ENCODE results near the gene FNDC3A.
"Not testable (repeated sequence)": the region's sequence is repeated elsewhere in the genome, so short reads cannot be mapped to it uniquely, and the experiment has no call there.

FNDC3A gene

DNA sequence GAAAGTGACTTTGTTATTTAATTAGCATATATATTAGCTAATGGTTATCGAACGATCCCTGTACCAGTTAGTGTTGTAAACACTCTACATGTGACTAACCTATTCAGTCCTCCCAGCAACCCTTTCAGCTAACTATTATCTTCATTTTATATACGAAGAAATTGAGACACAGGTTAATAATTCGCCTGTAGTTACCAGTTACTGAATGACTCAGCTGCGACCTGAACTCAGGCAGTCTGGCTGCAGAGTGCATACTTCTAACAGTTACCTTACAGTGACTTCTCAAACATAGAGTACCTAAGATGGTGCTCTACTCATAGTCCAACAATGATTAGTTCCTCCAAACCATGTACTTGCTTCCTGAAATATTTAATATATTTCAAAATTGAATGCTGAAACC, 117.7 kb downstream of the FNDC3A start:
- DNase-seq (ENCODE audit: low read depth, low spot score): no peak

DNA sequence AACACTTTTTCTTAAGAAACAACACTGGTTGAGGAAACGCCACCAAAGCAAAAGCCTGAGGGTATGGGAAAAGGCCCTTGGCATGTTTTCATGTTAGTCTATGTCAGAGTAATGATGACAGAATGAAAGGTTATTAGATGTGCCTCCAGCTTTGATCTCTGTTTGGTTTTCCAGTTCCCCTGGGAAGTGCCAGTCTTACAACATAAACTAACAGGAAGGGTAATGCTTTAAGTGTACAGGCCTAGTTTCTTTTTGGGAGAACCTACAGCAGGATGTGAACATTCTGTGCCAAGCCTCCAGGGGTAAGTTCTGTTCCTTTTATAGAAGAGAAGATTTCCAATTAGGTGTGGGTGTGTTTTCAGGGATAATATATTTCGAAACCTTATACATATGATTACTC, 121.7 kb downstream of the FNDC3A start:
- peak; percentile 12 for DNase-seq (ENCODE audit: low read depth, low spot score)

DNA sequence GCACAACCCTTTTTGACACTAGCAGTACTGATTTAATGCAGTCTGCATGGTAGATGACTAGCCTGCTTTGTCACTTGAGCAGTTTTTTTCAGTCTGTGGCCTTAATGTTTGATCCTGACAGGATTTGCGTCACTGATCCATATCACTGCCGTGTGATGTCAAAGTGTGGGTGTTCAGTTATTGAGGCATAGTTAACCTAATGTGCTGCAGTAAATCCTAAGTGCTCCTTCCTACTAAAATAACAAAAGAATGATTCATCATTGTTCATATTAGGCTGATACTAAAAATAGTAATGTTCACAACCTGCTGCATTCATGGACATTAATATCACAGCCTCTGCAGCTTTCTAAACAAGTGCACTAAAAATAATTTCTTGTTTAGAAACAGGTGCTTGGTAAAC, 122.5 kb downstream of the FNDC3A start:
- DNase-seq (ENCODE audit: low read depth, low spot score): peak; percentile 73

DNA sequence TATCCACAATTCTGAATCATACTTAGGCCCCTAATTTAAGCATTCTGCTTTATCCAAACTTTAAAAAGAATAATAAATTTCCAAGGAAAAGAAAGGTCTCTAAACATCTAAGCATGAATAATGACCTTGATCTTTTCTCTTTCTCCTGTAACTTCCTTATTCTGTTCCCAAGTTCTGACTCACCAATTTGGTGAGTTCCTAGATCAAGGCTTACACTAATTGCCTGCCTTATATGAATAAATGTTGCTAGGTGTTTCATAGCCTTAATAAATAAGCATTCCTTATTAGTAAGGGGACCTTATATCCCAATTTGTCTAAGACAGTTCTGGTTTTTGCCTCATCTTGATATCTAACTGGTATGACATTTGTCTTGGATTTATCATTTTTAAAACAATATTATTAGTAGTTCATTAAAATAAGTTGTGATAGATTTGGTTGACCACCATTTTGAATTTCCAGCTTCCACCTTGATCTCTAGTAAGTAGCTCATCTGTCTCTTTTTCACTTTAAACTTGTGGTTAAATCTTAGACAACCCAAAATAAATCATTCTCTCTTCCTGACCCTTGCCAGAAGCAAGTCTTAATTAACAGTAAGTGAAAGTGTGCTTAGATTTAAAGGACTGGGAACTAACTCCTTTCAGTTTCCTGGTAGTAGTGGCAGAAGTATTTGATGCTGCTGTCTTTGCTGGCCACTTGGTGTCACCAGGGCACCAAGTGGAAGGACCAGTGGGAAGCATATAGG, 123.2 kb downstream of the FNDC3A start:
- peak; percentile 36 for DNase-seq (ENCODE audit: low read depth, low spot score)

DNA sequence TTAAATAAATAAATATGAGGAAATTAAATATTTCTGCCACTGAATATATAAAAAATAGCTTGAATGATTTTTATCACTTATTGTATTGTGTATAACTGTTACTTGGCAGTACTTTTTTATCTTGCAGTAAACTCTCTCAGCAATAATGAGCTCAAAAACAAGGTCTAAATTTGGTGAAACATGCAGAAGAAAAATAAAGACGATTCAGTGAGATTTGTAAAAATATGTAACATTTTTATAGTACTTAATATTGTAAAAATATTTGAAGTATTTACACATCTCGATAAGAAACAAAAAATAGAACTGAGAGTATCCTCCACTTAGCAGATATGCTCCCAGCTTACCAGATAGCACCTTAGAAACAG, 123.8 kb downstream of the FNDC3A start:
- DNase-seq (ENCODE audit: low read depth, low spot score): no peak

DNA sequence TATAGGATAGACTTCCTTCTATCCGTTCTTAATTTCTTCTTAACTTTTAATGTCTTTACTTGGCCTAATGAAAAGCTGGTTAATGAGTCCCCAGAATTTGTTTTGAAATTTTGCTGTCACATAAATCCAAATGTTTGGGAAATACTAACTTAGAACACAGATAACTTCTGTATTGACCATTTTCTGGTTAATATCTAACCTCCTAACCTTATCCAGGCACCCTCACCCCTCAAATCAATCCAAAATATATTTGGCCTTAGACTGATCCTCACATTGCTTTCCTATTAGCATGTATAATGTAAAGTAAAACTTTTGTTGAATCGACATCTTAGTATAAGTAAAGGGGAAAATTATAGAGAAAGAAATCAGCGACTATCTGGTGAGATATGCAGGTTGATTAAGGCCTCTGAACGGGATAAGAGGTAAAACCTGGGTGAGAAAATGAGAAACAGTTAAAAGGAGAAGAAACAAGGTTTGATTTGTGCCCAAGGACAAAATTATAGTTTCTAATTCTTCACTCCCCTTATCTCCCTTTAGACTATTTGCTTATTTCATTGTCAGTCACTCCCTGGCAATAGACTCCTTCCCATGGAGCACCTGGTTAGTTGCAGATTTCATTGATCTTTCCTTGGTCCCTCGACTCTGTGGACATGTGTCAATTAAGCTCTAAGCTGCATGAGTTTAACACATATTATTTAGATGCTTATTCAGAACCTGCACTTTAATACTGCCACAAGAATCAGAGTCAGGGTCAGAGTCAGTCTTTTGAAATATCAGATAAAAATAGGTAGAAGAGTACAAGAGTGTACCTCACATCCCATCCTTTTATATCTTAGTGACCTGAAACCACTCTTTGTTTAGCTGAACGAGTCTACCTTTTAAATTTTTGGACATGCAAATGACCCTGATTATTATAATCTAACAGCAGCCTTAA, 125.2 kb downstream of the FNDC3A start:
- DNase-seq (ENCODE audit: low read depth, low spot score): no peak

DNA sequence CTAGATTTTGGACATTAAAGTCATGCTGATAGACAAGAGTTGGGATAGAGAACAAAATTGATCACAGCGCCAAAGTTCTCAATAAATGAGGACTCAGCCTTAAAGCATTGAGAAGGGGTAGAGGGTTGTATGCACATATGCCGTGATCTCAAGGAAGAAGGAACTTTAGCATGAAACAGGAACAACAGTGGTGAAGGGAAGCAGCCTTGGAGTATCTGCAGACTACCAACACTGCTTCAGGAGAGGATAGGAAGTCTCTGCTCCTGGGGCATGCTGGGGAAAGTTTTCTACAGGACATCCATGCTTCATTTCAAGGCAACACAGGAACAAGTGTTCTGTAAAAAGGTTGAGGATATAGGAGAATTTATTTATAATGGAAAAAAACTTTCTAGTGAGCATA, 132.5 kb downstream of the FNDC3A start:
- DNase-seq (ENCODE audit: low read depth, low spot score): no peak

DNA sequence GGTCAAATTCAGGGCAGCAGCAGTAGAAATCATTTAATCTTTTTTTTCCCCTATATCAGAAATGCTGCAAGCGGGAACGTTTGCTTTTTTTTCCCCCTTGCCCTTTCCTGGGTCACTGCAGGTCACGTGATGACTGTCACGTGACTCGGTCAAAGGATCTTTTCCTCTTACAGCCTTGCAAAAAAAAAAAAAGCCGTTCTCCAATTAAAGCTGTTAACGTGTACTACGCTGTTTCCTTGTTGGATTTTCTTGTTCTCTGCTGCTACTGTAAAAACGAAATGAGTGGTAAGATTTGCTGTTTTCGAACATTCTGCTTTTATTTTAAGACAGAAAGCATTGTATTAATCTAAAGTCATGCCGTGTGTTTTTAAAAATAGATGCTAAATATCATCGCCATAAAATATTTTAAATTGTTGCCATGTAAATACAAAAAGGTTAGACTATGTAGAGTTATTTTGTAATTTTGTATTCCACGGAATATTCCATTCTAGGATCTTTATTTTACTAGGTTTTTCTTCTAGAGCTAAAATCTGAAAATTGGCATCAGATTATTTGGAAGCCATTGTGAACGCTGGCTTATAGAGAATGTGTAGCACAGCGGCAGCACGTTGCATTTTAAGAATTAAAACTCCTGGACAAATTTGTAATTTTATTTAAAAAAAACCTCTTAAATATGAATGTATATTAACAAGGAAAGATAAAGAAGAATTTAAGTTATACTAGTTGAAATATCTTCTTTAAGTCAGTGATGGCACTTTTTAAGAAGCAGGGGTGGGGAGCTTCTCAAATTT, 134.6 kb downstream of the FNDC3A start:
- DNase-seq (ENCODE audit: low read depth, low spot score): peak; percentile 93

DNA sequence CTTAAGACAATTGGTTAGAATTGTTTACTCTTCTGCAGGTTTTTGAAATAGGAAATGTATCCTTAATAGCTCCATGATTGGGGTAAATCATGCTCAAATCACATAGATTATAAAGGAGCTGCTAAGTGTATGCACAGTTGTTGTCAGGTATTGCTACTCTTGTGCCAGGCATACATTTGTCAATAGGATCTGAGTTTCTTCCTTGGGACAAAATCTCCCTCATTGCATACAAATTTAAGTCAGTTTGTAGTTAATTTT, 135.1 kb downstream of the FNDC3A start:
- DNase-seq (ENCODE audit: low read depth, low spot score): peak; percentile 13

DNA sequence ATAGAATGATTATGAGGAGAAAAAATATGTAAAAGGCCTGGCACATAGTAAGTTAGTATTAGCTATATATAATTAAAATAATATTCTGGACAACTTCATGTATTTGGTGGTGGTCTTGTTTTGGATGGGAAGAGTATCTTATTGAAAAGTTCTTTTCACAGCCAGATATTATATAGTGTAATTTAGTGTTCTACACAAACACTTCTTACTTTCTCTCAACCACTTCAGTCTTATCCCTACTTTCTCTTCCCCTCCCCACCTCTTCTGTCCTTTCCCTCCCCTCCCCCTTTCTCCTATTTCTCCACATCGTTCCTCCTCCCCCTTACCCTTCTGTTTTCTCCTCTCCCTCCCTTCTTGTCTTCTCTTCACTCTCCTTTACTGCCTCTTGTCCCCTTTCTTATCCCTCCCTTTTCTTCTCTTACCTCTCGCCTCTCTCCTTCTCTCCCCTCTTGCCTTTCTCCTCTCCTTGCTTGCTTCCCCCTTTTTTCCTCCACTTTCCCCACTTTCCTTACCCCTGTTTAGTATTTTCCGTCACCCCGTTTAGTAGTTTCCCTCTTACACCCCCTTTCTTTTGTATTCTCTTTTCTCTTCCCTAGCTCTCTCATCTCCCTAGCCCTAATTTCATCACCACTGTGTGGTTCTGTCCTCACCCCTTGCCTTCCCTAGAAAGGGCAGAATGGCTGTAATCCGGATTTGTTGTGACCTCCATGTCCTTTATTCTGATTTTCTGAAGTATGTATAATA, 137.2 kb downstream of the FNDC3A start:
- DNase-seq (ENCODE audit: low read depth, low spot score): peak; percentile 41

DNA sequence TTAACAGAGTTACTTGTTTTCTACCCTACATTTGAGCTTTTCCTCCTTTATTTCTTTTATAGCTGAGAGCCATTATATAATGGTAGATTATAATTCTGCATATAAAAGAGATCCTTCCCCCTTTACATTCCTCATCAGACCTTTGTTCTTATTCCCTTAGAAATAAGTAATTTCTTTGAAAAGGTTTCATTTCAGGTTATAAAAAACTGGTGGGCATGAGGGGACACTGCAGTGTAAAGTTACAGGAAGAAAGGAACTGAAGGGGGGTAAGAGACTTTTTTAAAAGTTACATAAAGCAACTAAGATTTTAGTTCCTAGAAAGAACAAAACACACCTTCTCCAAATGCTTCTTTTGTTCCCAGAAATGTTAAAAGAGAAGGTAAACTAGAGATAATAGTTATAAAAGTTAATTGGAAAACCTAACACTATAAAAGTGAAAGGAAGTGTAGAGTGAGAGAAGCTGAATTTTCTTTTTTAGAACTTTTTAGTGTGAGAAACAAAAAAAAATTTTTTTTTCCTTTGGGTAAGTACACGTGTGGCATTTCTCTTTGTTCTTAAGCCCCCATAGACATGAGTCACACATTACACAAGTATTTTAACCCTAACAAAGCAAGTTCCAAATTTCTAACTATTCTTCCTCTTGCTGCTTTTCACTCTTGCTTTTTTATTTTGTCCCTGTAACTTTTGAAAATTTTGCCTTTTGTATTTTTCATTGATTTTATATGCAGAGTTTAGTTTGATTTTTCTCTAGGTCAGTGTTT, 138.0 kb downstream of the FNDC3A start:
- peak; percentile 65 for DNase-seq (ENCODE audit: low read depth, low spot score)

DNA sequence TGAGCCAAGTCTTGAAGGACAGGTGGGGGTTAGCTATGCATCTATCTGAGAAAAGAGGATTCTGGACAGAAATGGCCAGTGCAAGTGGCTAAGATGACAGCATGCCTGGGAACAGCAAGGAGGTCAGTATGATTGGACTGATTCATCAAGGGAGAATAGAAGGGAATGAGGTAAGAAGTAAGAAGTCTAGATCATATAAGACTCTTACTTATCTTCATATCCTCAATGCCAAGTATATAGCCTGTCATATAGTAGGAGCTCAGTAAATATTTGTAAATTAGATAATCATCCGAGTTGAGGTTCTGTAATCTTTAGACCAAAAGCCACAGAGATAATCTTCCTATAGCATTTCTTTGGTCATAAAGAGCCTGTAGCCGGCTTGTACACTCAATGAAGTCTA, 141.2 kb downstream of the FNDC3A start:
- DNase-seq (ENCODE audit: low read depth, low spot score): no peak

DNA sequence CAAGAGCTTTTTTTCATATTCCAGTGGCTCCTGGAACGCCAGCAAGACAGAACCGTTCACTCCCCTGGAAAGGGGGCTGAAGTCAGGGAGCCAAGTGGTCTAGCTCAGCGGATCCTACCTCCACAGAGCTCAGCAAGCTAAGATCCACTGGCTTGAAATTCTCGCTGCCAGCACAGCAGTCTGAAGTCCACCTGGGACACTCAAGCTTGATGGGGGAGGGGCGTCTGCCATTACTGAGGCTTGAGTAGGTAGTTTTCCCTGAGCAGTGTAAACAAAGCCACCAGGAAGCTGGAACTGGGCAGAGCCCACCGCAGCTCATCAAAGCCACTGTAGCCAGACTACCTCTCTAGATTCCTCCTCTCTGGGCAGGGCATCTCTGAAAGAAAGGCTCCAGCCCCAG, 142.7 kb downstream of the FNDC3A start:
- not testable (repeated sequence) for DNase-seq (ENCODE audit: low read depth, low spot score)

DNA sequence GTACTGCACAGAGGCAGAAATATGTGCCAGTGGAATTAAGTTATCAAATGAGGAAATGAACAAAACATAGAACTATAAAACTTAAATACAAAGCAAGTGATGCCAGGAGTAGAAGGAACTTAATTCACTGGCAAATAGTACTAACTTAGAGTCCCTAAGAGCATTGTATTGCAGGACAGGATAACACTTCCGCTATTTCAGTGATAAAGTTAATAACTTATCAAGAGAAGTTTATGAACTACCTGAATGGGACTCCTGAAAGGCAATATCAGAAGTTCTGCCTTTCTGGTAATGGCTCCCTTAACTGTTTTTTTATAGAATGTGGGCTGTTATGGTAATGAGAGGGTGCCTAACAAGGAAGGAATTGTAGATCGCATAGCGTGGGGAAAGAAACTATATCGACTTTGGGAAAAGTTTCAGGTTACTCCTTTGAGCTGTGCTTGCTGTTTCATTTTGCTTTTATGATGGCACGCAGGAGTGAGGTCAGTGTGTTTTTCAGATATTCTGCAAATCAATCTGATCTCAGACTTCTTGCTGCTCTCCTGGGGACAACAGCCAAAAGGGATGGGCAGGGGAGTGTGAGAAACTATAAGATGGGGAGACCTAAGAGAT, 149.1 kb downstream of the FNDC3A start:
- peak; percentile 41 for DNase-seq (ENCODE audit: low read depth, low spot score)

DNA sequence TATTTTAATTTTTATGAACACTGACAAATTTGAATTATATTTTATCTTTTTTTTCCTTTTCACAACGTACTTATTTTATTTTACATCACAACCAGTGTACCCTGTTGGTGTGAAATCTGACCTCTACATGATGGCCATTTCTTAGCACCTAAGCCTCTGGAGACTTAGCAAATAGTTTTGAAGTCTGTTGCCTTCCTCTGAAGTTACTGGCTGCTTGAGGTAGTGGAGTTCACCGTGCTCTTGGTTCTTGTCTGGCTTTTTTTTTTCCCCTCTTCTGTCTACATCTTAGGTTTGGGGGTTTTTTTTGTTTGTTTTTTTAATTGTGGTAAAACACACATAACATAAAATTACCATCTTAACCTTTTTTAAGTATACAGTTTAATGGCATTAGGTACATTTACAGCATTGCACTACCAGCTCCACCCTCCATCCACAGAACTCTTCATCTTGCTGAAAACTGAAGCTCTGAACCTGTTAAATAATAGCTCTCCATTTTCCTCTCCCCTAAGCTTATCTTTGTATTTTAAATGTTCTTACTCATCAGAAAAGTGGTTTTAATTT, 150.3 kb downstream of the FNDC3A start:
- DNase-seq (ENCODE audit: low read depth, low spot score): no peak

DNA sequence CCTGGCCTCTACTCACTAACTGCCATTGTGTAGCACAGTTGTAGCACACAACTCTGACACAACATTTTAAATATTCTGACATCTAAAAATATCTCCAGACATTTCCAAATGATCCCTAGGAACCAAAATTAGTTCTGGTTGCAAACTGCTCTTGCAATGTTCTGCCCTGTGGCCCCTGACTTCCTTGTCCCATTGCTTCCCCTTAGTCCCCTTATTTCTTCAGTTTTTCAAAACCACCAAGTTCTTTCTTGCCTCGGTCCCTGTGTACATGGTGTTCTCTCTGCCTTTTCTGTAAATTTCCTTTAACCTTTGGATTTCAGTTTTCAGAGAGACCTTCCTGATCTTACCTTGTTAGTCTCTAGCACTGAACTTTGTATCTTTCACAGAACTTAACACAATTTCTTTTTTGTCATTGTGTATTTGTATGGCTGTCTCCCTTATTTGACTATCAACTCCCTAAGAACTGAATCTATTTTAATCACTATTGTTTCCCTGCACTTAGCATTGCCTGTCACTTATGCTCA, 156.8 kb downstream of the FNDC3A start:
- no peak for DNase-seq (ENCODE audit: low read depth, low spot score)

DNA sequence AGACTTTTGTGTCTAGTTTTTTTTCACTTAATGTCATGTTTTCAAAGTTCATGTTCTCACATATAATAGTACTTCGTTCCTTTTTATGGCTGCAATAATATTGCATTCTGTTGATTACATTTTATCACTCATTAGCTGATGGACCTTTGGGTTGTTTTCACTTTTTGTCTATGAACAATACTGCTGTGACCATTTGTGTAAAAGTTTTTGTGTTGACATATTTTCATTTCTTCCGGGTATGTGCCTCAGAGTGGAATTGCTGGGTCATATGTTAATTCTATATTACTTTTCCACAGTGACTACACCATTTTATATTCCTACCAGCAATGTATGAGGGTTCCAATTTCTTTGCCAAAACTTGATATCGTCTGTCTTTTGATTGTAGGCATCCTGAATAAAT, 158.6 kb downstream of the FNDC3A start:
- DNase-seq (ENCODE audit: low read depth, low spot score): no peak

DNA sequence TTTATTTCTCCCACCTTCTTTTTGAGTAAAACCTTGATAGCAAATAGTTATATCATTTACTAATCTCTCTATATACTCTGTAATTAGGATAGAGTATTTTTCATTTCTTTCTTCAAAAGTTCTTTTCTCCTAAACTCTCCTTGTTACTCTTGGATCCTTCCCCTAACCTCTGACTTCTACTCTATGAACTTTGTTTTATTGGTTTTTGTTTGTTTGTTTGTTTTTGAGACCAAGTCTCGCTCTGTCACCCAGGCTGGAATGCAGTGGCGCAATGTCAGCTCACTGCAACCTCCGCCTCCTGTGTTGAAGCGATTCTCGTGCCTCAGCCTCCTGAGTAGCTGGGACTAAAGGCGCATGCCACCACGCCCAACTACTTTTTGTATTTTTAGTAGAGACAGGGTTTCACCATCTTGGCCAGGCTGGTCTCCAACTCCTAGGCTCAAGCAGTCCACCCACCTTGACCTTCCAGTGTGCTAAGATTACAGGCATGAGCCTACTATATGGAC, 161.5 kb downstream of the FNDC3A start:
- DNase-seq (ENCODE audit: low read depth, low spot score): not testable (repeated sequence)

DNA sequence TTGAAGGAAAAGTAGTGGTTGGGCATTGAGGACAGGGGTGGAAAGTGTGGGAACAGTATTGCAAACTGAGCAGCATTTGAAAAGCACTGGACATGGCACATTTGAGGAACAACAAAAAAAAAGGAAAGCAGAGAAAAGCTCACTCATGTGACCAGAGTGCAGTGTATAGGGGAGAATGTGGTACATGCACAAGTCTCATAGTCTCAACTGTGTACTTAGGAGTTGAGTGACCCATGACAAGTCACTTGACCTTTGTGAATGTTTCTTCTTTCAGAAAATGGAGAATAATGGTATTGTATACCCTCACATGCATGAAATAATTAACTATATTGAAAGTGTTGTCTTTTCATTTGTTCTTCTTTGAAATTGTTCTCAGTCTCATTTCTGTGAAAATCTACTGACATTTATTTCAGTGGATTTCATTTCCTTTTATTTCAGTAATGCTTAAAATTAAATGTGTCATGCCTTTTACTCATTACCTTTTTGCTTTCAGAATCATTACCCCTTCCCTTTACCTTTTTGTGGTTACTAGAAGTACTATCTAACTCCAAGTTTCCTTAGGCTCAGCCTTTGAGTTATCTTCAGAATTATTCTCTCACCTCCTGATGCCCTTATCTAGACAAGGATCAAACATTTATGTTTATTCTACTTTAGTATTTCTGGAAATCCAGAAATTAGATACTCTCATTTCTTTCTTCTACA, 165.3 kb downstream of the FNDC3A start:
- DNase-seq (ENCODE audit: low read depth, low spot score): no peak

Data from astrocyte of the hippocampus (primary cell).